ENCODE results near the gene DYNC1I2. TPM values are rescaled to one million over a fixed set of nuclear protein-coding genes. Genes with fewer than 3 reads are reported as not detected.
"Not testable (repeated sequence)": the region's sequence is repeated elsewhere in the genome, so short reads cannot be mapped to it uniquely, and the experiment has no call there.

The DYNC1I2 gene
- total RNA-seq, 1 experiment from 2014 or later = 89.1 TPM

GRCh38 chr2:171745806-171746205, 58.5 kb downstream of the DYNC1I2 start:
- Histone ChIP-seq H3K4me3 (no peak overlapping the region), H3K27me3 (no peaks in the 10 kb centered on the region), H3K36me3 (peaks cover 35% of the 10 kb centered on the region), H3K9me3 (no peaks in the 10 kb centered on the region)
- DNase-seq = no peak

- no peak for DNase-seq
- Histone ChIP-seq H3K36me3 (peaks cover 31% of the 10 kb centered on the region), H3K9me3 (no peaks in the 10 kb centered on the region), H3K27me3 (no peaks in the 10 kb centered on the region), H3K4me3 (no peak overlapping the region)
Observed at GRCh38 chr2:171747371-171747770, 60.1 kb downstream of the DYNC1I2 start.

- H3K27me3 ChIP-seq = no peaks in the 10 kb centered on the region
- H3K36me3 ChIP-seq = peaks cover 57% of the 10 kb centered on the region
- H3K9me3 ChIP-seq = no peaks in the 10 kb centered on the region
- H3K4me3 ChIP-seq = no peak overlapping the region
- no peak for DNase-seq
Observed at GRCh38 chr2:171754254-171754939, 67.1 kb downstream of the DYNC1I2 start.

GRCh38 chr2:171758762-171759161, 71.5 kb downstream of the DYNC1I2 start:
- not testable (repeated sequence) for H3K9me3 ChIP-seq, H3K4me3 ChIP-seq, H3K27me3 ChIP-seq, DNase-seq
- H3K36me3 ChIP-seq = peaks cover 49% of the 10 kb centered on the region

- not testable (repeated sequence) for H3K27me3 ChIP-seq, H3K4me3 ChIP-seq, H3K9me3 ChIP-seq, DNase-seq
- H3K36me3 ChIP-seq = peaks cover 31% of the 10 kb centered on the region
Observed at GRCh38 chr2:171761176-171761575, 73.9 kb downstream of the DYNC1I2 start.

- H3K9me3 ChIP-seq = peaks cover 2% of the 10 kb centered on the region; the same call in 1 of the 2 replicates
Observed at GRCh38 chr2:171762879-171763573, 75.8 kb downstream of the DYNC1I2 start.

GRCh38 chr2:171763602-171764001, 76.3 kb downstream of the DYNC1I2 start:
- peaks cover 2% of the 10 kb centered on the region; the same call in 1 of the 2 replicates for H3K9me3 ChIP-seq
- H3K36me3 ChIP-seq = peaks cover 21% of the 10 kb centered on the region
- H3K27me3 ChIP-seq = no peaks in the 10 kb centered on the region
- no peak overlapping the region for H3K4me3 ChIP-seq
- no peak for DNase-seq

More at GRCh38 chr2:171762879-171763573, 75.8 kb downstream of the DYNC1I2 start:
- no peak overlapping the region for H3K4me3 ChIP-seq
- H3K27me3 ChIP-seq = no peaks in the 10 kb centered on the region
- DNase-seq = no peak
- peaks cover 26% of the 10 kb centered on the region for H3K36me3 ChIP-seq

- DNase-seq = no peak
- Histone ChIP-seq H3K27me3 (no peaks in the 10 kb centered on the region), H3K4me3 (no peak overlapping the region), H3K36me3 (peaks cover 2% of the 10 kb centered on the region; the same call in 1 of the 2 replicates), H3K9me3 (peaks cover 2% of the 10 kb centered on the region; the same call in 1 of the 2 replicates)
Observed at GRCh38 chr2:171771463-171771862, 84.2 kb downstream of the DYNC1I2 start.

- DNase-seq = no peak
- Histone ChIP-seq H3K27me3 (no peaks in the 10 kb centered on the region), H3K36me3 (peaks cover 2% of the 10 kb centered on the region; the same call in 1 of the 2 replicates), H3K4me3 (no peak overlapping the region), H3K9me3 (peaks cover 2% of the 10 kb centered on the region; the same call in 1 of the 2 replicates)
Observed at GRCh38 chr2:171772373-171772772, 85.1 kb downstream of the DYNC1I2 start.

- not testable (repeated sequence) for H3K4me3 ChIP-seq, H3K36me3 ChIP-seq, H3K9me3 ChIP-seq, DNase-seq, H3K27me3 ChIP-seq
Observed at GRCh38 chr2:171774581-171774980, 87.3 kb downstream of the DYNC1I2 start.

GRCh38 chr2:171778515-171778914, 91.2 kb downstream of the DYNC1I2 start:
- H3K9me3 ChIP-seq = no peaks in the 10 kb centered on the region
- H3K36me3 ChIP-seq = no peaks in the 10 kb centered on the region; the same call in none of the 2 replicates
- no peak for DNase-seq
- H3K27me3 ChIP-seq = no peaks in the 10 kb centered on the region
- no peak overlapping the region for H3K4me3 ChIP-seq

- Histone ChIP-seq H3K27me3 (no peaks in the 10 kb centered on the region), H3K9me3 (no peaks in the 10 kb centered on the region), H3K36me3 (peaks cover 20% of the 10 kb centered on the region), H3K4me3 (no peak overlapping the region)
- DNase-seq = no peak
Observed at GRCh38 chr2:171785450-171785849, 98.2 kb downstream of the DYNC1I2 start.

GRCh38 chr2:171787333-171788072, 100.2 kb downstream of the DYNC1I2 start:
- Histone ChIP-seq H3K36me3 (peaks cover 24% of the 10 kb centered on the region), H3K4me3 (no peak overlapping the region), H3K9me3 (no peaks in the 10 kb centered on the region), H3K27me3 (no peaks in the 10 kb centered on the region)
- DNase-seq = no peak

GRCh38 chr2:171788316-171788993, 101.2 kb downstream of the DYNC1I2 start:
- Histone ChIP-seq H3K4me3 (no peak overlapping the region), H3K36me3 (peaks cover 24% of the 10 kb centered on the region), H3K27me3 (no peaks in the 10 kb centered on the region), H3K9me3 (no peaks in the 10 kb centered on the region)
- no peak for DNase-seq

- Histone ChIP-seq H3K27me3 (no peaks in the 10 kb centered on the region), H3K36me3 (peaks cover 19% of the 10 kb centered on the region), H3K9me3 (no peaks in the 10 kb centered on the region), H3K4me3 (no peak overlapping the region)
- no peak for DNase-seq
Observed at GRCh38 chr2:171789956-171790355, 102.7 kb downstream of the DYNC1I2 start.

GRCh38 chr2:171791361-171791760, 104.1 kb downstream of the DYNC1I2 start:
- H3K4me3 ChIP-seq = no peak overlapping the region
- H3K9me3 ChIP-seq = no peaks in the 10 kb centered on the region
- no peak for DNase-seq
- peaks cover 11% of the 10 kb centered on the region for H3K36me3 ChIP-seq
- H3K27me3 ChIP-seq = no peaks in the 10 kb centered on the region

- DNase-seq = no peak
- Histone ChIP-seq H3K4me3 (no peak overlapping the region), H3K36me3 (peaks cover 6% of the 10 kb centered on the region), H3K9me3 (no peaks in the 10 kb centered on the region), H3K27me3 (no peaks in the 10 kb centered on the region)
Observed at GRCh38 chr2:171792157-171792556, 104.9 kb downstream of the DYNC1I2 start.
